Measurements from ENCODE around the gene PDE12.
A peak's percentile ranks its signal among the peaks of the same experiment; 100 is the strongest.
"Not testable (repeated sequence)": the region's sequence is repeated elsewhere in the genome, so short reads cannot be mapped to it uniquely, and the experiment has no call there.

The PDE12 gene

DNA sequence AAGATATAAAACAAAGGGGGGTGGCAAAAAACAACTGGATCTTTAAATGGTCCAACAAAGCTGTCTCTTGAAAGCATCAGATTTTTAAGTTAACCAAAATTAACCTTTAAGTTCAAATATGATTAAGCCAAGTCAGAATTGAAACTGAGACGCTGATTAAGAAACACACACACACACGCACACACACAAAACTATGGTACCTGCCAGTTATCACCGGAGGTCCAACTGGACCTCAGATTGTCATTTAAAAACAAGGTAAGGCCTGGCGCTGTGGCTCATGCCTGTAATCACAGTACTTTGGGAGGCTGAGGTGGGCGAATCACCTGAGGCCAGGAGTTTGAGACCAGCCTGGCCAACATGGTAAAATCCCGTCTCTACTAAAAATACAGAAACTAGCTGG lies 30.7 kb downstream of the PDE12 start:
- DNase-seq, result no peak

DNA sequence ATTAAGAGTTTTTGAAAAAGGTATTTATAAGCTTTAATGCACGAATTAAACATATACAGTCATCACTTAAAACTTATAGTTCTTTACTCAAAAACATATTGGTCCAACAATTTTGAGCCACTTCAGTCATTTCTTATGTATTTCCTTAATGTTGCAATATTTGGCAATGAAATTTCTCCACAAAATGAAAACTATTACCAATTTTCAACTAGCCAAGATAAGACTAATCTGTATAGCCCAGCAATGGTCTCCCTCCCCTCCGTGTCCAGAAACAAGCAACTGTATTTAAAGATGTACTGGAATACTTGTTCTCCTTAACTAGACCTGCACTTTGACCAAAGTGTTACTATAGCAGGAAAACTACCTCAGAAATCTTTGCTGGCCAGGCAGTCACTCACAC lies 31.8 kb downstream of the PDE12 start:
- DNase-seq, result no peak

DNA sequence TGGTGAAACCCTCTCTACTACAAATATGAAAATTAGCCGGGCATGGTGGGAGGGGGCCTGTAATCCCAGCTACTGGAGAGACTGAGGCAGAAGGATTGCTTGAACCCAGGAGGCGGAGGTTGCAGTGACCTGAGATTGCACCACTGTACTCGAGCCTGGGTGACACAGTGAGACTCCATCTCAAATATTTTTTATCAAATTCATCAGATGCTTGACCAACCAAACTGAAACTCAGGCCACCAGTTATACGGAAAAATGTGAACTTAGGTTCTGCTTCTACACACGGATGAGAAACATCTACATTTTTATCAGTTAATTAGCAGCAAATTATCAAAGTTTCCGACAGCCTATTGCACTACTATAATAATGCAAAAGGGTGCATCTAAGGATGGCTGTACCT lies 36.2 kb downstream of the PDE12 start:
- DNase-seq, result no peak

DNA sequence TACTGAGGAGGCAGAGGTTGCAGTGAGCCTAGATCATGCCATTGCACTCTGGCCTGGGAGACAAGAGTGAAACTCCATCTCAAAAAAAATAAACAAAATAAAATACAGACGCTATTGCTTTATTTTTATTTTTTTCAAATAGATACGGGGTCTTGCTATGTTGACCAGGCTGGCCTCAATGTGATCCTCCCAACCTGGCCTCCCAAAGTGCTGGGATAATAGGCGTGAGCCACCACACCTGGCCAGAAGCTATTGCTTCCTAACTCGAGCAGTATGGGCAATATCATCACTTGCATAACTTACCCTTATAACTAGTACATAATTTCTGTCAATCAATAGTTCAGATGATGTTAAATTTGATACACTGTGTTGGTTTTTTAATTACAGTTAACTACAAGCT lies 38.1 kb downstream of the PDE12 start:
- DNase-seq, result no peak

DNA sequence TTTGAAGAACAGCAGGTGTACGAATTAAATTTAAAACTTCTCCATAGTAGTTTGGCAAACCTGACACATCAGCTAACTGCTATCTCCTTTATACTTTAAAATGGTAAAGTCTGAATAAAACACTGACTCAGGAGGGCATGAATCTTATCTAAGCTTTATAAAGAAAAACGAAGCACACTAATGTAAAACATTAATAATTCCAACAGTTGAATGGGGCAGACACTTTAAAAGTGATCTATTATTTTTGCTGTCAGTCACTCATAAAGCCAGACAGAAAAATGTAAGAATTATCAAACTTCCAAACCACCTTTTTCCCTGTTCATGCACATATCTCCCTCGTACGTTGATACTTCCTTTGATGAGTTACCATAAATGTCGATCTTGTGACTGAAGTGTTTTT lies 38.5 kb downstream of the PDE12 start:
- DNase-seq, result no peak

DNA sequence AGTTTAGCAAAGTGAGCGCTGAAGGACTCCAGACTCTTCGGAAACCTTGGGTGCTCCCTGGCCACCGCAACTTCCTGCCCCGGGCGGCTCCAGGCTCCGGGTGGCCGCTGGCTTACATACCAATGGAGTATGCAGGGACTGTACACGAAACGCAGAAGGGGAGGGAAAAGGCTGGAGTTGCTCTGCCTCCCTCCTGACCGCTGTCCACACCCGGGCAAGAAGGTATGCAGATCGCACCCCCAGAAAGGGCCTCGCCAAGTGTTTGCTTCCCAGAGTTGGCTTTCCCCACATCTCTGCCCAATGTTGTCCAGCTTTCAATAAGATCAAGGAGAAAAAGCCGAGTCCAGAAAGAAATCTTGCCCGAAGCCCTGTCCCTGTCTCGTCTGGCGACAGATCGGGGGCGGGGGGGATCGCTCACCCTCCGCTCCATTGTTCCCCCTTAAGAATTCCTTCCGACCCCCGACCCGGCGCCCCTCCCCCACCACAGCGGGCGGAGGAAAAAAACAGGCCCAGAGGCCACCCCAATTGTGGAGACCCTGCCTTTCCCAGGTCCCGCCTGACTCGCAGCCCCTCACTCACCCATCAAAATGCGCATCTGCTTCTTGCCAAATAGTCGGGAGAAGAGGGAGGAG lies 40.5 kb downstream of the PDE12 start:
- DNase-seq, result peak; percentile 88

DNA sequence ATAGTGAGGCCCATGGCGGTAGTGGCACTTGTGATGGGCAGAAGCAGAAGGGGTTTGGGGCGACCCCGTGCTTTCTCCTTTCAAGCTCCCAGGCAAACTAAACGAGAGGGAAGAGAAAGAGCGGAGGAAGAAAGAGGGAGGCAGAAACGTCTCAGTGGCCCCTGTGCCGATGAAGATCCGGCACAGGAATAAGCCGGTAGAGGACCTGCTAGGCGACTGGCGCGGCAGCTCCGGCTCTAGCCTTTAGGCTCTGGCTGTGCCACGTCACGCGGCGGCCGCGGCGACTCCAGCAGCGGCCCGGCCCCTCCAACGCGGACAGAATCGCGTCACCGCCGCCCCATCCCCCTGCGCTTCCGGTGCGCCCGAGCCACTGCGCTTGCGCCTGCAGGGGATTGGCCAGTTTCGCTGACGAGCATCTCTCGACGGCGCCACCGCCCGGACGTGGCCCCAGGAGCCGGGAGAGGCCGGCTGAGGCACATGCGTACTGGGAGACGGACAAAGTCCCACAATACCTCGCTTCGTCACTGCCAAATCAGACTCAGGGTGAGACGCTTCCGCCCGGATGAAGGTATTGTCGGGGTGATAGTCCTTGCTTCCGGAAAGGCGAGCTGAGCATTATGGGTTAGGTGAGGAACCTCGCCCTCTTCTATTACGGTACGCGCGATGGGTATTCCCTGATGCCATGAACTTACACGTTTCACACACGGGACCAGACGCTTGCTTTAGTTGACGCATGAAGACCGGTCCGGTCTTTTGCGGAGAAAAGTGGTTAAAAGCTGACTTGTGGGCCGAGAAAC lies 41.3 kb downstream of the PDE12 start, which contains the start of gene ARF4:
Gene ARF4, minus strand, starts transcription at position 218 of the 797 bp plus-strand sequence. Its CDS starts 204 bp downstream, at position 14.
- peak; percentile 99 for DNase-seq

DNA sequence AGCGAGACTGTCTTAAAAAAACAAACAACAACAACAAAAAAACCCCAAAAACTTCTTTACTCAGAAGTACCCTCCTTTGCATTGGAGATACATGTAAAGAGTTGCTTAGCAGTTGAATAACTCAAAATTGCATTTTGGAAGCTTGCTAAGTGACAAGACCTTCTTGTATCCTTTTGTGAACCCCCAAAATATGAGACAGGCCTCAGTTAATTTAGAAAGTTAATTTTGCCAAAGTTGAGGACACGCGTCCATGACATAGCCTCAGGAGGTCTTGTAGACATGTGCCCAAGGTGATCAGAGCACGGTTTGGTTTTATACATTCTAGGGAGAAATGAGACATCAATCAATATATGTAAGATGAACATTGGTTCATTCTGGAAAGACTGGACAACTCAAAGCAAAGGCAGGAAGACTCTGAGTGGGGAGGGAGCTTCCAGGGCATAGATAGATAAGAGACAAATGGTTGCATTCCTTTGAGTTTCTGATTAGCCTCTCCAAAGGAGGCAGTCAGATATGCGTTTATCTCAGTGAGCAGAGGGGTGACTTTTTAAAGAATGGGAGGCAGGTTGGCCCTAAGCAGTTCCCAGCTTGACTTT lies 42.8 kb downstream of the PDE12 start:
- no peak for DNase-seq

DNA sequence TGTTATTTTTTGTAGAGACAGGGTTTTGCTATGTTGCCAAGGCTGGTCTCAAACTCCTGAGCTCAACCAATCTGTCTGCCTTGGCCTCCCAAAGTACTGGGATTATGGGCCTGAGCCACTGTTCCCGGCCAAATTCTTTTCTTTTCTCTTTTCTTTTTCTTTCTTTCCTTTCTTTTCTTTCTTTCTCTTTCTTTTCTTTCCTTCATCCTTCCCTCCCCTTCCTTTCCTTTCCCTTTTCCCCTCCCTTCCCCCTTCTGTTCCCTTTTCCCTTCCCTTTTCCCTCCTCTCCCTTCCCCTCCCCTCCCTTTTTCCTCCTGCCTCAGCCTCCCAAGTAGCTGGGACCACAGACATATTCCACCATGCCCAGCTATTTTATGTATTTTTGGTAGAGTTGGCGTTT lies 44.1 kb downstream of the PDE12 start:
- DNase-seq, result no peak

DNA sequence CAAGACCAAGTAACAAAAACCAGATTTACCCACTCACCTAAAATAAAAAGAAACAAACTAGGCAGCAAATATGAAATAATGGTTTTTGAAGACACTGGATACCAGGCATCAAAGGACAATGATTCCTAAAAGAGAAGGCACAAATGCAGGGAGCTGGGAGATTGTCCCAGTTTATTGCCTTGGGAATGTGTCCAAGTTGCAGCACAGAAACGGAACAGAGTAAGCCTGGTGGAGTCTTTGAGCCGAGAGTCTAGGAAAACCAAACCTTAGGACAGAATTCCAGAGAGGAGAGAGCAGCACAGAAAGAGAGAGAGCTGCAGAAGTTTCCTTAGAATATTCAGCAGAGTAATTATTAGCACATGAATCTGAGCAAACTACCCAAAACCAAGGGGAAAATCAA lies 48.9 kb downstream of the PDE12 start:
- no peak for DNase-seq

DNA sequence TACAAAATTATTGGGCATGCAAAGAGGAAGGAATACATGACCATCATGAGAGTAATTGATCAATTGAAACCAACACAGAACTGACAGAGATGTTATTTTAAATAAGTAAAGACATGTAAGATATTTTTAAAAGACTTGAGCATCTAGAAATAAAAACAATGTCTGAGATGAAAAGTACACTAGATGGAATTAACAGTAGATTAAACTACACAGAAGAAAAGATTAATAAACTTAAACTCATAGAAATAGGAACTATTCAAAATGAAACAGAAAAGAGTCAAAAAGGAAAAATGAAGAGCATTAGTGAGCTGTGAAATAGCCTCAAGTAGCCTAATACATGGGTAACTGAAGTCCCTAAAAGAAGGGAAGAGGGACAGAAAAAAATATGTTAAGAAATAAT lies 49.6 kb downstream of the PDE12 start:
- DNase-seq, result no peak

DNA sequence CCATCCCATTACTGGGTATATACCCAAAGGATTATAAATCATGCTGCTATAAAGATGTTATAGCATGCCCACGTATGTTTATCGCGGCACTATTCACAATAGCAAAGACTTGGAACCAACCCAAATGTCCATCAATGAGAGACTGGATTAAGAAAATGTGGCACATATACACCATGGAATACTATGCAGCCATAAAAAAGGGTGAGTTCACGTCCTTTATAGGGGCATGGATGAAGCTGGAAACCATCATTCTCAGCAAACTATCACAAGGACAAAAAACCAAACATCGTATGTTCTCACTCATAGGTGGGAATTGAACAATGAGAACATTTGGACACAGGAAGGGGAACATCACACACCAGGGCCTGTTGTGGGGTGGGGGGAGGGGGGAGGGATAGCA lies 55.8 kb downstream of the PDE12 start:
- not testable (repeated sequence) for DNase-seq

DNA sequence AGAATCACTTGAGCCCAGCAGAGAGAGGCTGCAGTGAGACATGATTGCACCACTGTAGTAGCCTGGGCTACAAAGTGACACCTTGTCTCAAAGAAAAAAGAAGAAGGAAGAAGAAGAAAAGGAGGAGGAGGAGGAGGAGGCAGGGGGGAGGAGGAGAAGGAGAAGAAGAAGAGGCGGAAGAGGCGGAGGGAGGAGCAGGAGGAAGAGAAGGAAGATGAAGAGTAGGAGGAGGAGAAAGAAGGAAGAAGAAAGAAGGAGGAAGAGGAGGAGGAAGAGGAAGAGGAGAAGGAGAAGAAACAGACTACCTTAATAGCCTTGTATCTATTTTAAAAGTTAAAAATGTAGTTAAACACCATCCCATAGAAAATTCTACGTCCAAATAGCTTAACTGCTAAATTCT lies 60.2 kb downstream of the PDE12 start:
- no peak for DNase-seq
